GM10266 (cell line): ENCODE measurements around the gene TUBGCP6.

Experiments used
- DNase-seq: peaks from one replicate; pipeline ENCODE4 v3.0.0; 2012; ENCODE audit errors: extremely low spot score
- CTCF ChIP-seq: IDR thresholded peaks from 2 replicates; pipeline ENCODE4 v1.5.1; 2012; ENCODE audit warnings: mild to moderate bottlenecking, low read depth; ENCODE audit not compliant: control insufficient read depth, insufficient read depth; ENCODE audit errors: missing control alignments

The TUBGCP6 gene

GRCh38 chr22:50197000-50197800 is 47.6 kb downstream of the TUBGCP6 start:
- no peak for DNase-seq
- no peak for TF ChIP-seq CTCF

GRCh38 chr22:50196256-50196655 is 48.6 kb downstream of the TUBGCP6 start:
- TF ChIP-seq CTCF: no peak
- DNase-seq: no peak

- TF ChIP-seq CTCF: no peak
- DNase-seq: no peak
These were observed 50.6 kb downstream of the TUBGCP6 start for GRCh38 chr22:50194037-50194805.

- no peak for TF ChIP-seq CTCF
- DNase-seq: no peak
These were observed 51.2 kb downstream of the TUBGCP6 start for GRCh38 chr22:50193621-50194020.

- TF ChIP-seq CTCF: no peak
These were observed 52.2 kb downstream of the TUBGCP6 start for GRCh38 chr22:50192436-50193204.

GRCh38 chr22:50190941-50191741 is 53.7 kb downstream of the TUBGCP6 start:
- TF ChIP-seq CTCF: no peak
- peak; percentile 85 for DNase-seq

More at GRCh38 chr22:50192436-50193204, 52.2 kb downstream of the TUBGCP6 start:
- DNase-seq: no peak
